HFFc6 (cell line): ENCODE measurements around the gene SLC24A5. TPM values are rescaled to one million over a fixed set of nuclear protein-coding genes. Genes with fewer than 3 reads are reported as not detected.
A peak's percentile ranks its signal among the peaks of the same experiment; 100 is the strongest.

Source experiments
- DNase-seq: peaks from one replicate; pipeline ENCODE4 v3.0.0-alpha.2; 2018
- H3K27ac Mint-ChIP-seq: 2 replicates; pipeline ENCODE4 v1.8.0; 2020; ENCODE audit warnings: mild to moderate bottlenecking, mixed read lengths
- H3K27me3 Mint-ChIP-seq: 2 replicates; pipeline ENCODE4 v1.8.0; 2021; ENCODE audit warnings: mild to moderate bottlenecking, moderate library complexity, mixed read lengths; ENCODE audit not compliant: insufficient read depth
- H3K36me3 Mint-ChIP-seq: 2 replicates; pipeline ENCODE4 v1.8.0; 2021; ENCODE audit warnings: low read depth, mixed read lengths
- H3K4me1 Mint-ChIP-seq: 2 replicates; pipeline ENCODE4 v1.8.0; 2020; ENCODE audit warnings: low read depth, mixed read lengths
- H3K4me3 Mint-ChIP-seq: 2 replicates; pipeline ENCODE4 v1.8.0; 2020; ENCODE audit warnings: mild to moderate bottlenecking, moderate library complexity, mixed read lengths
- H3K9me3 Mint-ChIP-seq: 2 replicates; pipeline ENCODE4 v1.8.0; 2020; ENCODE audit warnings: mild to moderate bottlenecking, mixed read lengths
- CTCF ChIP-seq: fragments of 200-600 bp; sonication (generic); IDR thresholded peaks from 2 replicates; pipeline ENCODE4 v1.5.0; 2021; ENCODE audit warnings: antibody characterized with exemption, mild to moderate bottlenecking
- total RNA-seq, 6 experiments: library from RNA; stranded (reverse); fragmentation: NEBNext Ultra II Directional; extraction: Animal tissue kit (Norgen Biotek cat#: 25700); gene quantifications; 2 replicates in 1 of 6; 3 replicates in 5 of 6; pipeline ENCODE4 v1.2.3, GENCODE V29; 2021

Gene SLC24A5
- total RNA-seq, 6 experiments from 2014 or later: not detected

- Mint-ChIP-seq H3K9me3 (no peaks in the 10 kb centered on the region), H3K4me1 (peaks cover 17% of the 10 kb centered on the region), H3K27ac (no peak overlapping the region), H3K27me3 (peaks cover 20% of the 10 kb centered on the region), H3K36me3 (no peaks in the 10 kb centered on the region), H3K4me3 (no peak overlapping the region)
- DNase-seq: peak; percentile 25
- TF ChIP-seq CTCF: peak; percentile 66
These were observed 35.8 kb upstream of the SLC24A5 start for GRCh38 chr15:48084759-48085590.

DNA sequence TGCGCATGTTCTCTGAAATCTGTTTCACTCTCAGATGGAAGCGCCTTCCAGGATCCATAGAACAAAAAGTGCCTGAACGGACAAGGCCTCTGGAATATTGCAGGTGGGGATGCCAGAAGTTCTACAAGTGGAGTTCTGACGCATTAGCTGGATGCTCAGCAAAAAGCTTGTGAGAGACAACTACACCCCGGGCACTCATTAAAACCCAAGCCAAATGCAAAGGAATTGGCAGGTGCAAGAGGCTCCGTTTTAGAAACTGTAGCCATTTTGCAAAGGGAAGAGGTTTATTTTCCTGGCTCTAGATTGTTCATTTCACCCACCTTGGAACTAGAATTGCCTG is 35.2 kb upstream of the SLC24A5 start:
- DNase-seq: no peak
- H3K4me1 Mint-ChIP-seq: peaks cover 17% of the 10 kb centered on the region
- H3K4me3 Mint-ChIP-seq: no peak overlapping the region
- H3K9me3 Mint-ChIP-seq: no peaks in the 10 kb centered on the region
- no peak for TF ChIP-seq CTCF
- H3K36me3 Mint-ChIP-seq: no peaks in the 10 kb centered on the region
- H3K27ac Mint-ChIP-seq: no peak overlapping the region
- H3K27me3 Mint-ChIP-seq: peaks cover 18% of the 10 kb centered on the region

DNA sequence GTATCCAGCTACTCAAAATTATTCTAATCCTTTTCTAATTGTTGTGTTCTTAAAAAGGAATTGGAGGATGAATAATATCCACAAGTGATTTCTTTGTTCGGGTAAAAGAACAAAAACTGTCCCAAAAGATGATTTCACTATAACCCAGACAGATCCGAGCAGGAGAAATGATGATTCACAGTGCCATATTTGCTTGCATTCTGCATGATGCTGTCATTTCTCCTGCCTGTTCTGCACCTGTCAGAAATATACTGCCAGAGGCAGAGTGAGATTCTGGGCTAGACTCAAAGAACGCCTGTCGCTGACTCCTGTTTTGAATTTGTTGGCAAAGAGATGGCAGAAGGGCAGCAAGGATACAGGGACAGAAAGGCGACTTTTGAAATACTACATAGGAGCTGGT is 34.7 kb upstream of the SLC24A5 start:
- no peaks in the 10 kb centered on the region for H3K9me3 Mint-ChIP-seq
- peaks cover 17% of the 10 kb centered on the region for H3K4me1 Mint-ChIP-seq
- no peak for TF ChIP-seq CTCF
- no peaks in the 10 kb centered on the region for H3K36me3 Mint-ChIP-seq
- no peak overlapping the region for H3K27ac Mint-ChIP-seq
- H3K27me3 Mint-ChIP-seq: peaks cover 23% of the 10 kb centered on the region
- DNase-seq: no peak
- no peak overlapping the region for H3K4me3 Mint-ChIP-seq

DNA sequence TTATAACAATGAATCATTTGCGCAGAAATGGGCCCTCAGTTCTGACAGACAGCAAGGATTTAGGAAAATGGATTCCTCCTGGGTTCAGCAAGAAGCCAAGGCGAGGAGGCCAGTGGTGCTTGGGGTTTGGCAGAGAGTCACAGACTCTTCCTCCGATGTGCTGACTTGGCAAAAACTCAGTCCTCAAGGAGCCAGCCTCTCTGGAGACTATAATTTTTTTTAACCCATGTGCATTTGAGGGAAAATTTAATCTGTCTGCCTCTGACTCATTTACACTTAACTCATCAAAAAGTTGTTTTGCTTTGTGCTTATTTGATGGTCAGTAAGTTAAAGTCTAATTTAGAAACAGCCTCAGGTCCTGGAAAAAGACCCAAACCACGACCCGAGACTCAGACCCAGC is 34.2 kb upstream of the SLC24A5 start:
- H3K4me1 Mint-ChIP-seq: peaks cover 17% of the 10 kb centered on the region
- no peak overlapping the region for H3K27ac Mint-ChIP-seq
- H3K36me3 Mint-ChIP-seq: no peaks in the 10 kb centered on the region
- TF ChIP-seq CTCF: no peak
- H3K27me3 Mint-ChIP-seq: peaks cover 25% of the 10 kb centered on the region
- no peak overlapping the region for H3K4me3 Mint-ChIP-seq
- no peak for DNase-seq
- H3K9me3 Mint-ChIP-seq: no peaks in the 10 kb centered on the region

- no peak overlapping the region for H3K4me3 Mint-ChIP-seq
- no peak overlapping the region for H3K27ac Mint-ChIP-seq
- peaks cover 22% of the 10 kb centered on the region for H3K27me3 Mint-ChIP-seq
- no peak for DNase-seq
- peaks cover 17% of the 10 kb centered on the region for H3K4me1 Mint-ChIP-seq
- H3K36me3 Mint-ChIP-seq: no peaks in the 10 kb centered on the region
- no peaks in the 10 kb centered on the region for H3K9me3 Mint-ChIP-seq
- TF ChIP-seq CTCF: no peak
These were observed 32.9 kb upstream of the SLC24A5 start for GRCh38 chr15:48087844-48088243.
